Measurements from ENCODE around the gene NAT8L. TPM values are rescaled to one million over a fixed set of nuclear protein-coding genes. Genes with fewer than 3 reads are reported as not detected.
A peak's percentile ranks its signal among the peaks of the same experiment; 100 is the strongest.

NAT8L gene
- total RNA-seq, 3 donors from 2014 or later = 2.5 to 13.6 (median 2.9) TPM

- Histone ChIP-seq H3K4me3 (no peak overlapping the region), H3K4me1 (no peaks in the 10 kb centered on the region), H3K36me3 (no peaks in the 10 kb centered on the region), H3K27me3 (no peaks in the 10 kb centered on the region), H3K9me3 (no peaks in the 10 kb centered on the region), H3K27ac (no peak overlapping the region)
- DNase-seq (ENCODE audit: low spot score in 2 of 2) = peak in 1 of 2 donors; percentile 45
- intact Hi-C loops (cut with DNase I; ENCODE audit: low total_unique reads) = no loop called here
- no peak for TF ChIP-seq CTCF (IDR thresholded peaks at IDR 0.05)
- TF ChIP-seq POLR2AphosphoS5 (IDR thresholded peaks at IDR 0.05) = no peak
- no peak for TF ChIP-seq POLR2A (IDR thresholded peaks at IDR 0.05)
Observed at GRCh38 chr4:2080429-2081300, 21.5 kb downstream of the NAT8L start.

GRCh38 chr4:2081540-2081939 lies 22.4 kb downstream of the NAT8L start:
- no peaks in the 10 kb centered on the region for H3K27me3 ChIP-seq
- no peak overlapping the region for H3K4me3 ChIP-seq
- H3K4me1 ChIP-seq = no peaks in the 10 kb centered on the region
- intact Hi-C loops (cut with DNase I; ENCODE audit: low total_unique reads) = no loop called here
- TF ChIP-seq POLR2AphosphoS5 (IDR thresholded peaks at IDR 0.05) (no peak), POLR2A (IDR thresholded peaks at IDR 0.05) (no peak), CTCF (IDR thresholded peaks at IDR 0.05) (no peak)
- H3K27ac ChIP-seq = no peak overlapping the region
- no peaks in the 10 kb centered on the region for H3K9me3 ChIP-seq
- no peaks in the 10 kb centered on the region for H3K36me3 ChIP-seq
- DNase-seq (ENCODE audit: low spot score in 2 of 2) = peak in 1 of 2 donors; percentile 15

- H3K27me3 ChIP-seq = no peaks in the 10 kb centered on the region
- H3K27ac ChIP-seq = no peak overlapping the region
- TF ChIP-seq POLR2AphosphoS5 (IDR thresholded peaks at IDR 0.05) = no peak
- no peak for TF ChIP-seq CTCF (IDR thresholded peaks at IDR 0.05)
- TF ChIP-seq POLR2A (IDR thresholded peaks at IDR 0.05) = no peak
- DNase-seq (ENCODE audit: low spot score in 2 of 2) = peak in 1 of 2 donors; percentile 27
- no peaks in the 10 kb centered on the region for H3K9me3 ChIP-seq
- no peak overlapping the region for H3K4me3 ChIP-seq
- intact Hi-C loops (cut with DNase I; ENCODE audit: low total_unique reads) = no loop called here
- no peaks in the 10 kb centered on the region for H3K4me1 ChIP-seq
- H3K36me3 ChIP-seq = no peaks in the 10 kb centered on the region
Observed at GRCh38 chr4:2082118-2082517, 23.0 kb downstream of the NAT8L start.

- H3K4me1 ChIP-seq = no peaks in the 10 kb centered on the region
- intact Hi-C loops (cut with DNase I; ENCODE audit: low total_unique reads) = no loop called here
- no peak for DNase-seq (ENCODE audit: low spot score in 2 of 2)
- no peak overlapping the region for H3K27ac ChIP-seq
- H3K36me3 ChIP-seq = no peaks in the 10 kb centered on the region
- TF ChIP-seq POLR2AphosphoS5 (IDR thresholded peaks at IDR 0.05) (no peak), CTCF (IDR thresholded peaks at IDR 0.05) (no peak), POLR2A (IDR thresholded peaks at IDR 0.05) (no peak)
- no peaks in the 10 kb centered on the region for H3K9me3 ChIP-seq
- no peak overlapping the region for H3K4me3 ChIP-seq
- H3K27me3 ChIP-seq = no peaks in the 10 kb centered on the region
Observed at GRCh38 chr4:2082627-2083026, 23.5 kb downstream of the NAT8L start.

GRCh38 chr4:2083116-2083825 lies 24.1 kb downstream of the NAT8L start:
- Histone ChIP-seq H3K36me3 (no peaks in the 10 kb centered on the region), H3K27me3 (no peaks in the 10 kb centered on the region), H3K9me3 (no peaks in the 10 kb centered on the region), H3K4me1 (no peaks in the 10 kb centered on the region), H3K4me3 (no peak overlapping the region), H3K27ac (no peak overlapping the region)
- intact Hi-C loops (cut with DNase I; ENCODE audit: low total_unique reads) = no loop called here
- TF ChIP-seq POLR2AphosphoS5 (IDR thresholded peaks at IDR 0.05) (no peak), POLR2A (IDR thresholded peaks at IDR 0.05) (no peak), CTCF (IDR thresholded peaks at IDR 0.05) (no peak)
- DNase-seq (ENCODE audit: low spot score in 2 of 2) = peak in 1 of 2 donors; percentile 5

All from breast epithelium (tissue), 4 donors.